Activated effector memory CD4-positive, alpha-beta T cell treated with Interleukin-2 at 50 U/mL for 16 hours (primary cell): ENCODE data around the gene METTL25B.

Source experiments
- DNase-seq: peaks from one replicate; pipeline ENCODE4 v3.0.0-alpha.2; 2020

Gene METTL25B

GRCh38 chr1:156728599-156729462 lies 562 bp downstream of the METTL25B start, which contains the start of gene ISG20L2:
ISG20L2 (minus strand) TSS chr1:156728766; CDS start chr1:156727652, 1,114 bp downstream.
- peak; percentile 87 for DNase-seq

GRCh38 chr1:156733989-156734584 lies 5.8 kb downstream of the METTL25B start:
- DNase-seq, result no peak

GRCh38 chr1:156738407-156738806 lies 10.1 kb downstream of the METTL25B start:
- no peak for DNase-seq

DNA sequence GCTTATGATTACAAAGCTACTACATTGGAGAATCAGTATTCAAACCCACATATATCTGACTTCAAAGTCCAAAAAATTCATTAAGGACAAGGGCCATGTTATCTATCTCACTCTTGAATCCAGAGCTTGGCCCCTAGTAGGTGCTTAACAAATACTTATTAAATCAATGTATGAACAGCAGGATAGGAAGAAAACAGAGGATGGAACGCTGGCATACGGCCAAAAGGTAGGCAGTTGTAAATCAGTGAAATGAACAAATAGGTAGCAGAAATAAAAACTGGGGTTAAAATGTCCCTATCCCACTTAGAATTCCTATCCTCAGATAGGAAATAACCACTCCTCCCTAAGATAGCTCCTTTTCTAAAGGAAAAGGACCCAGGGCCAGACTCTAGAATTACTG lies 10.6 kb downstream of the METTL25B start:
- no peak for DNase-seq

GRCh38 chr1:156740237-156740740 lies 12.0 kb downstream of the METTL25B start:
- no peak for DNase-seq

DNA sequence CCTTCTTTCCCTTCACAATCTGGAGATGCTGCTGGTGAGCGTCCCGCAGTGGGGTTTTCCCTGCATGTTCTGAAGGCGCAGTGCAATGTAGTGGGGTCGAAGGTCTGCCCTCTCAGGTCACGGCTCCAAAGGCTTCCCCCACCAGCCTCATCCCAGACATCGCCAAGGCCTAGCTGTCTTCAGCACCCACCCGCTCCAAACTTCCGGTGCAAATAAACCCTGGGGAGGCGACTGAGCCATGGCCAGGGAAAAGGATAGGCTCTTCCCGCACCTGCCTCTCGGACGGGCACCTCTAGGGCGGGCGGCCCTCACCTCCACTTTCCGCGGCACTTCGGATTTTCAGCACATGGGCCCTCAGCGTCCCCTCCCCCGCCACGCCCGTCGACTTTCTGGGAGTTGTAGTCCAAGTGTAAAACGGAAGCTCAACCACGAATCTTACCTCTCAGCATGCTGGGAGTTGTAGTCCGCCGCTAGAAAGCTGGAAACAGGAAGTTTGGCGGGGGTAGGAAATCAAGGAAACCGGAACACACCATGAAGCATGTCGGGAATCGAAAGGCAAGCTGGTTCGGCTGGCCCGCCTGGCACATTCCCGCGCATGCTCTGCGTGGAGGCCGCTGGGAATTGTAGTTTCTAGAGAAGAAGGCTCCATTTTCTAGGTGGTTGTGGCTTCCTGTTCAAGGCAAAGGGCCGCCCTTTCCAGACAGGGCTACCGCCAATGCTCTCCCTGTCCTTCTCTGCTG lies 12.6 kb downstream of the METTL25B start, which contains the start of gene MRPL24:
Gene MRPL24 (minus strand): TSS at position 348 of the 740 bp plus-strand sequence. CDS start 2,384 bp downstream, outside the sequence.
- peak; percentile 94 for DNase-seq

GRCh38 chr1:156741481-156741983 lies 13.3 kb downstream of the METTL25B start:
- no peak for DNase-seq

DNA sequence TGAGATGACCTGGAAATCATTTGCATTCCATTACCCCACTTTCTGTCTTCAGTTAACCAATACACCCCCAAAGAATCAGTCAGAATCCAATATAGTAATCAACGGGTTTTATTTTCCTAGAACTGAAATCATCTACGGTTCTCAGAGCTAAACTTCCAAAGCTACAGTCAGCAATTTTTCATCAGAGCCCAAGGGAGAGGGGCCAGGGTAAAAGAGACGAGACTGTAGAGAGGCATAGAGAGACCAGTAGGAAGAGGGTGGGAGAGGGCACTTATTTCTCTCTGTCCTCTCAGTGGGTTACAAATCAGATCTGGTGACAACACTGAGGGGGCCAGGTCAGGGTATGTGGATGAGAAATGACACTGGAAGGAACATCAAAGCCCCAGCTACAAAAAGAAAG lies 13.7 kb downstream of the METTL25B start:
- DNase-seq, result no peak

- DNase-seq, result no peak
Observed at GRCh38 chr1:156742801-156743200, 14.5 kb downstream of the METTL25B start.

DNA sequence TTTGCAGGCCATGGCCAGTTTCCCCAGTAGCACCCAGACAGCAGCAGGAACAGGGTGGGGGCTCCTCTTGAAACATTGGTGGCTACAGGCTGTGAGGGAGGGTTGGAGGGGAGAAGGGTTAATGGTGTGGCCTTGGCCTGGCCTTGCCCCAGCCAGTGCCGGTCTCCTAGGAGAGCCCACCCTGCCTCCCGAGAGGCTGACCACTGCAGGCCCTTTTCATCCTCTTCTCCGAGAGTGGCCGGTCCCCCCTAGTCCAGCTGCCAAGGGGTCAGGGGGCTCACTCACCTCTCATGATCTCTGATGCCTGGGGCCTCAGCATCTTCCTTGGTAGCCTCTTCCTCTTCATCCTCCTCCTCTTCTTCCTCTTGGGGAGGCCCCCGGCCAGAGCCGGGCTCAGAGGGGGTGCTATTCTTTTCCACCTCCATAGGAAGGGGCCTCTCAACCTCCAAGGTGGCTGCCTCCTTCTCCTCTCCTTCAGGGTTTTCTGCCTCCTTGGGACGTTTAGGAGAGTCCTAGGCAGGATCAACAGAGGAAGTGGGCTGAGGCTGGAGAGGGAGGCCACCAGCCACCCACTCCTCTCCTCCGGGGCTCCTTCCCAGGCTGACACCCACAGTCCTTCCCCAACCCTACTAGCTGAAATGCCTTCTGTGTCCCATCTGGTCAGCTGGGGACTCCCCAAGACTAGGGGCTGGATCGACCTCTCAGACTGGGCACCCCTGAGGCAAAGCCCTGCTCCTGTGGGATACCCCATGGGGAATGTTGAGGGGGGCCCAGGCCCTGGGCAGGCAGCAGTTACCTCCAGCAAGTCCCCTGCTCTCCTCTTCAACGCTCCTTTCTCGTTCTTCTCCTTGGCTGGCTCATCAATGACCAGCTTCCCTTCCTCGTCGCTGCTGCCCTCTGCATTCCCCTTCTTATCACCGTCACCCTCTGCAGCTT lies 15.4 kb downstream of the METTL25B start:
- no peak for DNase-seq

GRCh38 chr1:156744344-156744743 lies 16.1 kb downstream of the METTL25B start:
- DNase-seq, result no peak

- no peak for DNase-seq
Observed at GRCh38 chr1:156744786-156745419, 16.6 kb downstream of the METTL25B start.

DNA sequence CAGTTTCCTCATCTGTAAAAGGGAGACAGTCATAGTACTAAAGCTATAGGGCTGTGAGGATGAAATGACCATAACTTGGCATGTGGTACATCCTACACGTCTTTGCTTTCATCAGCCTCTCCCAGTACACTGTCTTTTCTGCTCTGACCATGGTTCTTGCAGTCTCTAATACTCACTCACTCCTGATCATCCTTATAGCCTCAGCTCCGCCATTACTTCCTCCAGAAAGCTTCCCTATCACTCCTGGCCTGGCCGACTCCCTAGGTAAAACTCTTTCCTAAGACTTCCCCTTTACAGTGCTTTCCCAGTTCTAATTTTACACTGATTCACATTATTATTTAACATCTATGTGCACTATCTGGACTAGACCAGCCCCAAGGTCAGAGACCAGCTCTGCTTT lies 17.6 kb downstream of the METTL25B start:
- DNase-seq, result no peak

- DNase-seq, result no peak
Observed at GRCh38 chr1:156746406-156746727, 18.1 kb downstream of the METTL25B start.

GRCh38 chr1:156746728-156747631 lies 18.7 kb downstream of the METTL25B start:
- DNase-seq, result no peak

DNA sequence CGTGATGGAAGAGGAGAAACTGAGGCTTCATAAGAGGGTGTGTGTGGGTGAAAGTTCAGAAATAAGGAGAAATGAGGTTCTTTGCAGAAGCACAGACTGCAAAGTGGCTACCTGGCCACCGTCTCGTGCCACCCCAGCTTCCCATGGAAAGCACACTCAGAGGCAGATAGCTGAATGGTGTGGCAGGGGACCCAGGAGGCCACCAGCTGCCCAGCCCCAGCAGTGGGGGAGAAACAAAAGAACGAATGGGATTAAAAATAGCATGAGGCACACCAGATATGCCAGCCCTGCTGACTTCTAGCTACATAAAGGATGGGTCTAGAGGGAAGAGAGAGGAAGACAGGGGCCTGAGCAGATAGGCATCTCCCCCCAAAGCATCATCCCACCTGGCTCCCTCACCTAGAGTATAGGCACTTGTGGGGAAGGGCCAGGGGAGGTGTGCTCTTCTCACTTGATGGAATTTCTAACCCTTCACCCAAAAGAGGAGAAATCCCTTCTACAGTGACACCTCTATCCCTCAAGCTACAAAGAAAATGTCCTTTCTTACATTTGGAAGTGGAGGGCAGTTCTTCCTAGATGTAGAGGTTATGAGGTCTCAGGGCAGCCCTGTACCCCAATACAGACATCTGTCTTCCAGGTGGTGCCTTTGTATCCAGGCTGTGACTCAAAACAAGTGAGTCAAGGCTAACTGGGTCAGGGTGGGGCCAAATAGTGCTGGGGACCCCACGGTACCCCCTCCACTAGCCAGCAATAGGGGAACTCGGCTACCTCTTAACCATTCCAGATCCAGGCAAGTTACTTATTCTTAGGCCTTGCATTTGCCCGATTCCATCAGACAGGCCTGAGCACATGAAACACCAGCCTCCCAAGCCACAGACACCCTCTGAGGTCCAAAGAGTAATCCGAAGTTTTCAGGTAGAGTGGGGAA lies 19.7 kb downstream of the METTL25B start:
- DNase-seq, result no peak

DNA sequence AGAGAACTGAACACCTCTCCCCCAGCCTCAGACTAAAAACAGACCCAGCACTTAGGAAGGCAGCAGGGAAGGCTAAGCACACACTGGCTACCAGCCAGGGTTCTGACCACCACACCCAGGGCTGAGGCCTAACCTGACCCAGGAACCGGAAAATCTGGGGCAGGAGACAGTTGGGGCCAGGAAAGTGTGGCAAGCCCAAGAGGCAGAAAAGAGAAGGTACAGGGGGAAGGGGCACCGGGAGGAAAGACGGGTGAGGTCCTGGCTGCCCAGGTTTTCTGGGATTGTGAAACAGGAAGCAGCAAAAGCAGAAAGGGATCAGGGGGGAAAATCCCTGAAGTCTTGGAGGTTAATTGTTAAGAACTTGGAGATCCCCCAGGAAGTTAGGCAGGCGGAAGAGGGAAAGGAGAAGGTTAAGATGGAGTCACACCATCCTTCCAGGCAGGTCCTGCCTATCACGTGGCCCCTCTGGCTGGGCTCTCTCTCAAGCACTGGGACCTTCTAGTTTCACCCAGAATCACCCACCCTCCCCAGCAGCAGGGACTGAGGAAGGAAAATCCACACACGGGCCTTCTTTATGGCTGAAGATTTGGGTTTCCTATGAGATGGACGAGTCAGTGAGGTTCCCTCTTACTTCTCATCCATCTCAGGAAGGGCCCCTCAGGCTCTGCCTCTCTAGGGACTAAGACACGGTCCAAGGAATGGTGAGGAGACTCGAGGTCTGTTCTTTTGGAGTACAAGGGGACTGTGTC lies 20.6 kb downstream of the METTL25B start:
- DNase-seq, result no peak

GRCh38 chr1:156749419-156750118 lies 21.3 kb downstream of the METTL25B start:
- no peak for DNase-seq
